Mucosa of descending colon (tissue), 3 donors: Measurements from ENCODE around the gene RBBP5. TPM values are rescaled to one million over a fixed set of nuclear protein-coding genes. Genes with fewer than 3 reads are reported as not detected.

Experiments used
- ATAC-seq: fragments of 200-7000 bp; cut with Tn5 transposase; one replicate; pipeline ENCODE4 v1.9.1; 2020; ENCODE audit warnings: mild to moderate bottlenecking, moderate library complexity
- DNase-seq, 3 donors: peaks; one replicate each; pipeline ENCODE4 v3.0.0-alpha.2; 2020
- H3K36me3 ChIP-seq: fragments of 200-600 bp; one replicate; pipeline ENCODE4 v1.8.0; 2021; ENCODE audit warnings: low read depth, mild to moderate bottlenecking
- H3K4me1 ChIP-seq: fragments of 200-600 bp; one replicate; pipeline ENCODE4 v1.8.0; 2021; ENCODE audit warnings: low read depth, mild to moderate bottlenecking
- H3K4me3 ChIP-seq: fragments of 200-600 bp; one replicate; pipeline ENCODE4 v1.8.0; 2021; ENCODE audit warnings: mild to moderate bottlenecking
- H3K9me3 ChIP-seq: fragments of 200-600 bp; one replicate; pipeline ENCODE4 v1.8.0; 2021; ENCODE audit warnings: mild to moderate bottlenecking
- intact Hi-C, 2 donors: fragments of 100-400 bp; cut with DNase I in 1 of 2; cut with micrococcal nuclease in 1 of 2; formaldehyde crosslinking; loops; one replicate each; pipeline versions ENCODE4 v1.11.0 to v1.11.1; 2022; cut with DNase I, micrococcal nuclease
- long read RNA-seq, 2 donors: library from polyadenylated mRNA; unstranded; transcript quantifications; one replicate each; pipeline ENCODE4 v2.0.0, GENCODE V29; 2019 to 2021
- total RNA-seq, 3 donors: library from RNA; stranded (reverse); fragmentation: NEBNext Ultra II Directional in 2 of 3; extraction: Animal tissue kit (Norgen Biotek cat#: 25700) in 2 of 3; gene quantifications; one replicate each; pipeline versions ENCODE4 v1.2.1 to v1.2.4, GENCODE V29; 2021 to 2023
- TF ChIP-seq, protein P1 (sequence below): fragments of 200-600 bp; IDR thresholded peaks from one replicate; pipeline ENCODE4 v1.8.0; 2022; ENCODE audit warnings: antibody characterized with exemption, mild to moderate bottlenecking
- donor health status: DM: no; HTN: no; CAD: no; lungs with moderate emphysema.
- donor health status: DM: no; HTN: no; CAD: no.
- donor health status: DM: no; HTN: yes; CAD: no.

The RBBP5 gene, protein sequence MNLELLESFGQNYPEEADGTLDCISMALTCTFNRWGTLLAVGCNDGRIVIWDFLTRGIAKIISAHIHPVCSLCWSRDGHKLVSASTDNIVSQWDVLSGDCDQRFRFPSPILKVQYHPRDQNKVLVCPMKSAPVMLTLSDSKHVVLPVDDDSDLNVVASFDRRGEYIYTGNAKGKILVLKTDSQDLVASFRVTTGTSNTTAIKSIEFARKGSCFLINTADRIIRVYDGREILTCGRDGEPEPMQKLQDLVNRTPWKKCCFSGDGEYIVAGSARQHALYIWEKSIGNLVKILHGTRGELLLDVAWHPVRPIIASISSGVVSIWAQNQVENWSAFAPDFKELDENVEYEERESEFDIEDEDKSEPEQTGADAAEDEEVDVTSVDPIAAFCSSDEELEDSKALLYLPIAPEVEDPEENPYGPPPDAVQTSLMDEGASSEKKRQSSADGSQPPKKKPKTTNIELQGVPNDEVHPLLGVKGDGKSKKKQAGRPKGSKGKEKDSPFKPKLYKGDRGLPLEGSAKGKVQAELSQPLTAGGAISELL
- 10 to 100 TPM; 14.7 to 20.5 (median 14.7) TPM for total RNA-seq
- long read RNA-seq, donor 1, full-length matches to known transcripts, result 11 of 14 reads
- long read RNA-seq, donor 1, partial matches to known transcripts, result 1 of 14 reads
- long read RNA-seq, donor 1, other reads (novel, unspliced or antisense), result 2 of 14 reads
- long read RNA-seq, donor 2, full-length matches to known transcripts, result 1 of 7 reads
- long read RNA-seq, donor 2, partial matches to known transcripts, result 0 of 7 reads
- long read RNA-seq, donor 2, other reads (novel, unspliced or antisense), result 6 of 7 reads

DNA sequence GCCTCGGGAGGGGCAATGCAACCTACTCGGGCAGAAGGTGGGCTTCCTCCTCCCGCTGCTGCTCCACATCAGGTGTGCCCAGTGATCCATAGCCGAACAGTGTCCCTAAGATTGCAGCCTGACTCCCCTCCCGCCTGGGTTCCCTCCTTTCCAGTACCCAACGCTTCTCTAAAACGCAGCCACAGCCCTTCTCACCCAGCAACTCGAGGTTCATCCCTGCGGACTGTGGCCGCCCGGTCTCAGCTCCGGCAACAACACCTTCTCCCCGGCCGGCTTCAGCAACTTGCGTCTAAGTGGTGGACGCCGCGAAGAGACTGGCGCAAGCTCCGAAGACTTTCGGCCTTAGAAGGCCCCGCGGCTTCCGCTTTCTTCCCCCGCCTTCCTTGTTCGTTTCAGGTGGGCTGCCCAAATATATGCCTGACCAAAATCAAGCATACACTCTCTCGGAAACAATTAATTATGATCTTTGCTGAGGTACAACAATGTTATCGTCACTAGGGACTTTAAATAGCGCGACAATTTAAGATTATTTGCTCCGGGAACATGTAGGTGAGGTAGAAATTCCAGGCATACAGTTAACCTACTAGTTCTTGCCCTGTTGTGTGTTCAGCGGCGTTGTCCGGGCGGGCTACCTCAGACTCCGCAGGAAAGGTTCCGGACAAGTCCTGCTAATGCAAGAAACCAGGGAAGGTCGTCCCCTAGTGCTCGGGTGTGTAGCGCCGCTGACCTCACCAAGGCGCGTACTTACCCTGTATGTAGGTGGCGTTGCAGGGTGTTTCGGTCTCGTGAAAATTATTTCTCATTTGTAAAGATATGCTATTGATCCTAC is at the start of gene RBBP5:
Gene RBBP5, minus strand, starts transcription at position 319 of the 829 bp plus-strand sequence. Its CDS starts 105 bp downstream, at position 214.
- Histone ChIP-seq H3K36me3 (no peaks in the 10 kb centered on the region), H3K4me1 (peaks cover 18% of the 10 kb centered on the region), H3K4me3 (peak within 1 kb of the TSS; percentile 73), H3K9me3 (no peaks in the 10 kb centered on the region)
- peak; percentile 95 to 98 (median 97) for DNase-seq
- peak; percentile 99 for ATAC-seq
- intact Hi-C loops, result no loop called here
- TF ChIP-seq, protein P1, sequence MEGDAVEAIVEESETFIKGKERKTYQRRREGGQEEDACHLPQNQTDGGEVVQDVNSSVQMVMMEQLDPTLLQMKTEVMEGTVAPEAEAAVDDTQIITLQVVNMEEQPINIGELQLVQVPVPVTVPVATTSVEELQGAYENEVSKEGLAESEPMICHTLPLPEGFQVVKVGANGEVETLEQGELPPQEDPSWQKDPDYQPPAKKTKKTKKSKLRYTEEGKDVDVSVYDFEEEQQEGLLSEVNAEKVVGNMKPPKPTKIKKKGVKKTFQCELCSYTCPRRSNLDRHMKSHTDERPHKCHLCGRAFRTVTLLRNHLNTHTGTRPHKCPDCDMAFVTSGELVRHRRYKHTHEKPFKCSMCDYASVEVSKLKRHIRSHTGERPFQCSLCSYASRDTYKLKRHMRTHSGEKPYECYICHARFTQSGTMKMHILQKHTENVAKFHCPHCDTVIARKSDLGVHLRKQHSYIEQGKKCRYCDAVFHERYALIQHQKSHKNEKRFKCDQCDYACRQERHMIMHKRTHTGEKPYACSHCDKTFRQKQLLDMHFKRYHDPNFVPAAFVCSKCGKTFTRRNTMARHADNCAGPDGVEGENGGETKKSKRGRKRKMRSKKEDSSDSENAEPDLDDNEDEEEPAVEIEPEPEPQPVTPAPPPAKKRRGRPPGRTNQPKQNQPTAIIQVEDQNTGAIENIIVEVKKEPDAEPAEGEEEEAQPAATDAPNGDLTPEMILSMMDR, result peak; percentile 67

DNA sequence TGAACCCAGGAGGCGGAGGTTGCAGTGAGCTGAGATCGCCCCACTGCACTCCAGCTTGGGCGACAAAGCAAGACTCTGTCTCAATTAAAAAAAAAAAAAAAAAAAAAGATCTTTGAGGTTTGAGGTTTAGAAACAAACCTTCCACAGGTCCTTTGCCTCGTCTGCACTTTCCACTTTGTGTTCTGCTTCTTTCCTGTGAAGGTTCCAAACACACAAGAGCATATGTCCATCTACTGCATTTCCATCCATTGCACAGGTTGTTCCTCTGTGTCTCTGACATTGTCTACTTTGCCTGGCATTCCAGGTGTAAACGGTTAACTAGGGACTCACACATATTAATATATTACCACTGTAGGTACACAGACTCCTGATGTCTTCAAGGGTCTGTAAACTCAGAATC is 49.6 kb upstream of the RBBP5 start:
- intact Hi-C loops, result no loop called here
- TF ChIP-seq, protein P1, result no peak
- Histone ChIP-seq H3K4me1 (no peaks in the 10 kb centered on the region), H3K4me3 (no peak overlapping the region), H3K9me3 (no peaks in the 10 kb centered on the region), H3K36me3 (no peaks in the 10 kb centered on the region)
- DNase-seq (no peak), ATAC-seq (no peak)

- TF ChIP-seq, protein P1, result no peak
- no peak overlapping the region for H3K4me3 ChIP-seq
- ATAC-seq (no peak), DNase-seq (no peak)
- H3K9me3 ChIP-seq, result no peaks in the 10 kb centered on the region
- intact Hi-C loops, result no loop called here
- no peaks in the 10 kb centered on the region for H3K36me3 ChIP-seq
- no peaks in the 10 kb centered on the region for H3K4me1 ChIP-seq
Measured at GRCh38 chr1:205170532-205171269, 48.9 kb upstream of the RBBP5 start.

DNA sequence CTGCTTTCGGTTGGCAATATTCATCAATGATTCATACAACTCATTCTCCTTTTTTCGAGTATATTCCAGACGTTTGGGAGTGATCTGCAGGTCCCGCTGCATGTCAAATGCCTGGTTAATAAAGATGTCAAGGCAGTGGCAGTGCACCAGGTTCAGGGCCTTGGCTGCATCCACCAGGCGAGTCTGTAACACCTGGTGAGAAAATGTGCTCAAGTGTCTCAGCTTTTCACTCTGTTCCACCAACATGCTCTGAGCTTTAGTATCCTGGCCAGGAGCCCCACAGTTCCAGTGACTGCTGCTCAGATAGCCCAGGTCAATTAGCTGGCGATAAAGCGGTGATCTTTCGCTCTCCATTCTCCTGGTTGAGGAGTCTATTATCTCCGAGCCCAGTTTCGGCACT is 47.5 kb upstream of the RBBP5 start:
- Histone ChIP-seq H3K4me3 (no peak overlapping the region), H3K4me1 (no peaks in the 10 kb centered on the region), H3K36me3 (no peaks in the 10 kb centered on the region), H3K9me3 (no peaks in the 10 kb centered on the region)
- TF ChIP-seq, protein P1, result no peak
- intact Hi-C loops, result no loop called here
- ATAC-seq, result no peak
- DNase-seq, result no peak

GRCh38 chr1:205168291-205168690 is 46.5 kb upstream of the RBBP5 start:
- DNase-seq (no peak), ATAC-seq (no peak)
- intact Hi-C loops, result no loop called here
- Histone ChIP-seq H3K36me3 (no peaks in the 10 kb centered on the region), H3K9me3 (no peaks in the 10 kb centered on the region), H3K4me3 (no peak overlapping the region), H3K4me1 (no peaks in the 10 kb centered on the region)
- TF ChIP-seq, protein P1, result no peak
